SHP77 (cell line): ENCODE measurements around the gene TNFAIP8.

Source experiments
- DNase-seq, 2 experiments: peaks; one replicate each; lab custom pipeline; 2025; lab: John Stamatoyannopoulos, UW

Gene TNFAIP8

DNA sequence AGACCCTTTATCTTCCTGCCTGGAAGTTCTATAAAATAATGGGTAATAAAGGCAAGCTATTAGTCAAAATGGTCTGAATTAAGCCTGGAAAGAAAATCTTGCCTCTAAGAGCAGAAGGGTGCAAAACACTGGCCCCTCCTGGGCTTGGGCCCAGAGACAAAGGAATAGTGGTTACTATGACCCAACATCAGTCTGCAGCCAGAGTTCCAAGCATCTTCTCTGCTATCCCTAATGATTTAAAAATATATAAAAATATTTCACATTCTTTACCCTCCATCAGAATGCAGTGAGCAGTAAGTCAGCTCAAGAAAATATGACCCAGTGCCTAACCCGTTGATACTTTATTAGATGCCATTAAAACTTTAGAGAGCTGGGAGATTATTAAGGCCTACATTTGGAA lies 14.7 kb downstream of the TNFAIP8 start:
- DNase-seq, result no peak

DNA sequence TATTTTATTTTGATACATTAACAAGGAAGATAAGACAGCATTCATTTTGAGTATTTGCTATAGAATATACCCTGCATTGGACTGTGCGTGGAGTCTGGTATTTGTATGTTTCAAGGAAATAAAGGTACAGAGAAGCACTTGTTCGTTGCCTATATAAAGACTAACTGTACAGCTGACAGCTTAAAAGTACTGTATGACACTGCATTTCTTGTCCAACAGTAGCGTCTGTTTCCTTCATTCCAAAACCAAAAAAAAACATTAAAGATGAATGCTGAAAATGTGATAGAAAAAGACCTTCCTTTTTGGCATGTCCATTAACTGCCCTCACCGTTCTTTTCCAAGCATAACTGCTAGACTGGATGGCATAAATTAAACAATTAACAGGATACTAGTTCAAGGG lies 15.3 kb downstream of the TNFAIP8 start:
- DNase-seq, result no peak

DNA sequence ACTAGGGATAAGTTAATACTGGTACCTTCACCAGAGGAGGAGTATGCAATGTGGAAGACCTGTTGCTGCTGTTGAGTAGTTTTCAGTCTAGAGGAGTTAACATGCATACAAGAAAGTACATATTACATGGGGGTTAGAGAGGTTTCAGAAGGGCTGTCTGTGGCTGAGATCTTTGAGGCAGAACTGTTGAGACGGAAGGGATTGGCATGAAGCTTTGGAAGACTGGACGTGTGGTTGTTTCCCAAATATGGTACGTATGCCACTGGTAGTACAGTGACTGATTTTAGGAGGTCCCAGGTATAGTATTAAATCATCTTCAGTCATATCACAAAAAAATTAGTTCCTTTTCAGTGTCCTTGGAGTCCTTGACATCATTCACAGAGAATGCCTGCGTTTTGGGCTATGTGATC lies 17.6 kb downstream of the TNFAIP8 start:
- no peak for DNase-seq

DNA sequence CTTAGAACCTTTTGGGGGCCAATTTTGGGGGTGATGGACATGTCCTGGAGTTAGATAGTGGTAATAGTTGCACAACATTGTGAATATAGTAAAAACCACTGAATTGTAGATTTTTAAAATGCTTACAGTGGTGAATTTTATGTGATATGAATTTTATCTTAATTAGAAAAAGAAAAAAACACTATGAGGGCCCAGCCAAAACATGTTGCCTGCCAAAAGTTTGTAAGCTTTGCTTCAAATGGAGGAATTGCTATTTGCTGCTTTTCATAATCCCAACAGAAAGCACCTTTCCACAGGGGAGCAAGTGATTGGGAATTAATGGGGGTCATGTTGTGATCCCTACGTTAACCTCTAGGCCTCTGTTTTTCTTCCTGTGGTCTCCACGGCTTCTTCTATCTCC lies 19.1 kb downstream of the TNFAIP8 start:
- DNase-seq, result no peak

DNA sequence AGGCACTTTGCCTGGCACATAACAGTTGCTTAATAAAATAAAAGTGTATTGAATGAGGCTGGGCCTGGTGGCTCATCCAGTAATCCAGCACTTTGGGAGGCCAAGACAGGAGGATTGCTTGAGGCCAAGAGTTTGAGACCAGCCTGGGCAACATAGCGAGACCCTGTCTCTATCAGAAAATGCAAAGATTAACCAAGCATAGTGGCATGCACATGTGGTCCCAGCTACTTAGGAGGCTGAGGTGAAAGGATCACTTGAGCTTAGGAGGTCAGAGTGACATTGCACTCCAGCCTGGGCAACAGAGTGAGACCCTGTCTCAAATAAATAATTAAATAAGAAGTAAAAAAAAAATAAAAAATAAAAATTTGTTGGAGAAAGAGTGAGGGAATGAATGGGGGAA lies 21.2 kb downstream of the TNFAIP8 start:
- DNase-seq, result no peak

DNA sequence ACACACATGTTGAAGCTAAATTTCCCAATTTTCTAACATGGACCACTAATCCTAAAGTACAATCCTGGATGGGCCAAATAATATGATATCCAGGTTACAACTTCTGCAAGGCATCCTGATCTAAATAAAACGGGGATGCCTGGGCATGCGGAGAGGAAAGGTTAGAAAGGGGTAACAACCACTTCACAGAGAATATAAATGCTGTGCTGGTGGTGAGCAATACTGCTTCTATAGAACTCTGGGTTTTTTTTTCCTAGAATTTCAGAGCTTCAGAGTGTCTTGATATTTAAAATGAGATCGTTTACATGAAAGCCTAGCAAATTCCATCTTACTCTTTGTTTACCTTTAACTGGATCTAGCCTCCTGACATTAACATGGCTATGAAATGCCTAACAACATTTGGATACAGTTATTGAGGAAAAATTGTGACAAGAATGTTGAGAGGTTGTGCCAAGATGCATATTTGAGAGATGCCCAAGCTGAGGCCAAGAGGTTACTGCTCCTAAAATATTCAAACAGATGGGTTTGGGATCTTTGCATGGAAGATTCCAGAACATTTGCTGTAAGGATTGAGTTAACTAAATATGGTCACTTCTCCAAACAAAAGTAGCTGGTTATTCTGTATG lies 22.4 kb downstream of the TNFAIP8 start:
- no peak for DNase-seq

DNA sequence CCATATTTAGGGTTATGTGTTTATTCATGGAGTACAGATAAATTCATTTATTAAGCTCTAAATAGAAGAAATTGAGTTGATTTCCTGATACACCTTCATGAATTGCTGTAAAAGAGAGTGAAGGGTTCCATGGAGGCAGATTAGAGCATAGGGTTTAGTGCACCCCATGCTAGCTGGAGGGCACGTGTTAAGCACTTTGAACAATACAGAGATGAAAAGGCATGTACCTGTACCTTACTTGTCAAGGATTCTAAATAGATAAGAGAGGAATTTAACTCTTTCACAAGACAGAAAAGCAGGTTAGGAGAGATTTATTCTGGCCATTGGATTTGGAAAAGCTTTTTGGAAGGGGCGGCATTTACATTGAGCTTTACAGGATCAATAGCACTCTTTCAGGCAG lies 23.3 kb downstream of the TNFAIP8 start:
- DNase-seq, result no peak

DNA sequence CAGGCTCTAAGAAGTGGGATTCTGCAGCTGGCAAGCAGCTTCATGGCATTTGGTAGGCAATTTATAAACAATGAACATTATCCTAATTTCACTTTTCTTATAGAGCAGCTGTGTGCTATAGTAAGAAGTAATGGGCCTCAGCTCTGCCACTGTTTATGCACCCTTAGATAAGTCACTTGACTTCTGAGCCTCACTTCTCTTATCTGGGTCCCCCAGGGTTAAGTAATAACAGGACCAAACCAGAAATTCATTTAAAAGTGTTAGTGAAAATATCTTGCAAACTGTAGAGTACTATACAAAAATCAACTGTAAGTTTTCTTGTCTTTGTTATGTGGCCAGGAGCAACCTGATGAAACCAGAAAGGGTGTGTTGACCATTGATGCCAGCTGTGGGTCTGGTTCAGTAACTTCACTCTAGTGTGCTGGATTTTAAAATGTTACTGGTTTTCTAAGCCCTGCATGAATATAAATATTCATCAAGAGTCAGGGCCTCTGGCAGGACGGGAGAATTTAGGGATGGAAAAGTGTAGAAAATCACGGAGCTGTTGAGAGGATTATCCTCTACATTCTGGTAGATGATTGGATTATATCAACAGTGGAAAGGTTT lies 24.2 kb downstream of the TNFAIP8 start:
- DNase-seq, result no peak

DNA sequence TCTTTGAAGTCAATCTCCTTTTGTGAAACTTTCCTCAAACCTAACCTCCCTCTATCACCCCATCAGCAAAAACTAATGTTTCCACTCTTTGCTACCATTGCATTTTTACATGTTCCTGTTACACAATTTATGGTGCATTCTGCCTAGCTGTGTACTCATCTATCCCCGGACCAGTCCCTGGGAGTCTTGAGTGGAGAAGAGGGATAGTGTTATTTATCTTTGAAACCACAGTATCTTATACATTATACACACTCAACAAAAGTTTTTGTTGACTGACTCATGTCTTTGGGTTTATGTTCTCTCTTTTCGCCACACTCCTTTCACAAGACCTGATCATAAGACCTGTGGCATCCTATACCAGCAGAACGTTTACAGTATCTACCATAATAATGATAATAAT lies 26.4 kb downstream of the TNFAIP8 start:
- no peak for DNase-seq

DNA sequence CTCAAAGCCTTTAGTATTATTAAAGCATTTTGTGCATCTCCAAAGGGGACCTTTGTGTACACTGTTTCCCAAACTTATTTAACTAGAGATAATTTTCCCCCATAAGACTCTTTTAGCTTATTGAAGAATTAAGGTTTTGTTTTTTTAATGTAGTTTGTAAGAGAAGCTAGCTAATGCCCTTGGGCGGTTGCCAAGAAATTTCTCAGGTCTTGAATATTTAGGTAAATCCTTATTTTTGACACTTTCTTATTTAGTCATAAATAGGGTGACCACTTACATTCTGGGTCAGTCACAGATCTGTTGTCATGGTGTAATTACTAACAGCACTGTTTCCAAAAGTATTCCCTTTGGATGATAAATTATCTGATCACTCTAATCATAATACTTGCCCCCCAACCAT lies 27.2 kb downstream of the TNFAIP8 start:
- DNase-seq, result no peak

DNA sequence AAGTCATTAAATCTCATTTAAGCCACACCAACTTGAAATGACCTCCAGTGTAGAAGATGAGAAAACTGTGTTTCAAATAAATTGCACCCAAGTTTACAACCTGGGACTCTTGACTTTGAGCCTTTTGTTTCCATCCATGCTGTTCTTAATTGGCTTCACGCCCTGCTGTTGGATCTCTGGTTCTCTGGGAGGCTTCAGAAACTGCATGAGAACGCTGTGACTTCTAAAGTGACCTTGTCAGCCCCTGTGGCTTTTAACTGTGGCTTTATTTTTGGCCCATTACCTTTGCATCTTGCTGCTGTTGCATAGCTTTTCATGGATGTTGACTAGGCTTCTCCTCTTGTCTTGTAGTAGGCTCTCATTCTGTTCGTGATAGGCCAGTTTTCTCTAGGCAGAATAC lies 29.3 kb downstream of the TNFAIP8 start:
- no peak for DNase-seq

DNA sequence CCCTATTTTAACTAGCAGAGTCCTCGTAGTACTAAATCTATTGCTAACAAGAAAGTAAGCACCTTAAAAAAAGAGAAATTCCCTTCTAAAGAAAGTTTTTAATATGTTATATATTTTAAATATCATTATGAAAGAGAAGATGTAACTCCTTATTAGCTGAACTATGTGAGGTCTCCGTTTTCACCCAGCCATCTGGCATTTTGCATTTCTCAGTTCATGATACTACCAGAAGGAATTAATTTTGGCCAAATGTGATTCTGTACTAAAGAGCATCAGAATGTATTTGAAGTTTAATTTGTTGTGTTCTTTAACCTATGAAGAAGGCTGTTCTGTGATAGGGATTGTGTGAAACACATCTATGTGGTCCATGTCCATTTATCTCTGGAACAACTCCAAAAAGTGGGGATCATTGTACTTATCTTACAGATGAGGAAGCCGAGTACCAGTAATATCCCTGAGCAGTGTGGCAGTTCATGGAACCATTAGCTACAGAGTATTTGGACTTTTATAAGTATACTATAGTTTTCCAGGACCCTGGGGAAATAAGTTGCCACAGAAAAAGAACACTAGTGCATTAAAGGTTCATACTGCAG lies 29.8 kb downstream of the TNFAIP8 start:
- DNase-seq, result no peak

DNA sequence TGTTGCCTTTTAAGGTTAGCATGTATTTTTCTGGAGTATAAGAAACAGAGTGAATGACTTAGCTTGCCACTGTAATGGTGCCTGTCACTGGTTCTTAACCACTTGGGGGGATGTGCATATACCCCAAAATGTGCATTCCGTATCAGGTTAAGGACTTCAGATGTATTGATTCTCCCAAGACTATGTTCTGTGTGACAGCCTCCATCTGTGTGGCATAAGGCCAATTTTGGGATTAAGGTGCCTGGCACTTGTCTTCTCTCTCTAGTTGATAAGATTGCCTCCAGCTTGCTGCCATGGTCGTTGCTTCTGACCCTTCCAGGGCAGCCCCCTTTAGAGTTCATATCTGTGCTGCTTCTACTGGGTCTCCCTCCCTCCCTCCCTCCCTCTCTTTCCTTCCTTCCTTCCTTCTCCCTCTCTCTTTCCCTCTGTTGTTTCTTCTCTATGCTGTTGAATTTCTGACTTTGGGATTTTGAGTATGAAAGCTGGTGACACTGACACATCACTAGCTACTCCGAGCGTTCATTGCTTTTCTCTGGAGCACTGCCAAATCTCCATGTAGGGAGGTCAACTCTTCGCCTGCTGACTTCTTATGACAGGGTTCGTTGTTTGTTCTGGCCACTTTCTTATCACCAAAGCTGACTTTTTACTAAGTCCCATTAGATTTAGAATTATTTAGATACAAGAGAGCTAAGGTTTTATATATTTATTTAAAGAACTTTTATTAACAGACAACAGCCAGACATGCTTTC lies 31.0 kb downstream of the TNFAIP8 start:
- peak in 1 of 2 experiments; percentile 31 for DNase-seq

DNA sequence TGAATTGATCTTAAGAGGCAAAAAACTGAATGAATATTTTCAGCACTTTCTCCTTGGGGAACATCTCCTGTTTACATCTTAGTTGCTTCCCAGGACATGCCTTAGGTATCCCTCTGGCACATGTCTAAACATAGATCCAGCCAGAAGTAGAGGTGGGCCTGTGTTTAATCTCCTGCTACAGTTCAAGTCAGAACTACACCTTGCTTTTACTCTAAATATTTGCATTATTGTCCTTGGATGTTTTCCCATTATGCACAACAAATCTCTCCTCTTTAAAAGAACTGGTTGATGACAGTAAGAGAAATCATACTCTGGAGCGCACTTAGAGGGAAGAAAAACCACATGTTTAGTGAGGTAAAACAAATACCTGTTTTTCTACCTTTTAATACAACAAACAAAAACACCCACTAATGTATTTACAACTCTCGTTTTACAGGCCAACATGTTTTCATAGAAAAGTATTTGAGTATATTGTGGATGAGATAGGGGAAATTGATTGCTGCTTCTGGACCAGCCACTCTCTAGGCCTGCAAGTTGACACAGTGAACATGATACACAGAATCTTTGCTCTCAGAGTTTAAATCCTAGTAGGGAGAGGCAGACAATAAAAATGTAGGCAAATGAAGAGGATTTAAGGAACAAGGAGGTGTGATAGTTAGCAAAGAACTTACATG lies 32.3 kb downstream of the TNFAIP8 start:
- DNase-seq, result no peak

DNA sequence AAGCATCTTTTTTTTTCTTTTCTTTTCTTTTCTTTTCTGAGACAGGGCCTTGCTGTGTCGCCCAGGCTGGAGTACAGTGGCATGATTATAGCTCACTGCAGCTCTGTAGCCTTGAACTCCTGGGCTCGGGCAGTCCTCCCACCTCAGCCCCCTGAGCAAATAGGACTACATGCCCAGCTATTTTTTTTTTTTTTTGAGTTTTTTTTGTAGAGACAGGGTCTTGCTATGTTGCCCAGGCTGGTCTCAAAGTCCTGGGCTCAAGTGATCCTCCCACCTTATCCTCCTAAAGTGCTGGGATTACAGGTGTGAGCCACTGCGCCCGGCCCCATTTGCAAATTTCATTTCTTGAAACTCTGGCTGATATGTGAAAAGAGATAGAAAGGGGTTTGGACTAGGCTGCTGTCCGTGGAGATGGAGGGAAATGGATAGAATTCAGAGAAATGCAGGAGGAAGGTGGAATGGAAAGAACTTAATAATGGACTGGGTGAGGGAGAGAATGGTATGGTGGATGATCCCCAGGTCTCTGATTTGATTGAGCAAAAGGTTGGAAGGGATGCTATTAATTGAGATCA lies 32.9 kb downstream of the TNFAIP8 start:
- no peak for DNase-seq

DNA sequence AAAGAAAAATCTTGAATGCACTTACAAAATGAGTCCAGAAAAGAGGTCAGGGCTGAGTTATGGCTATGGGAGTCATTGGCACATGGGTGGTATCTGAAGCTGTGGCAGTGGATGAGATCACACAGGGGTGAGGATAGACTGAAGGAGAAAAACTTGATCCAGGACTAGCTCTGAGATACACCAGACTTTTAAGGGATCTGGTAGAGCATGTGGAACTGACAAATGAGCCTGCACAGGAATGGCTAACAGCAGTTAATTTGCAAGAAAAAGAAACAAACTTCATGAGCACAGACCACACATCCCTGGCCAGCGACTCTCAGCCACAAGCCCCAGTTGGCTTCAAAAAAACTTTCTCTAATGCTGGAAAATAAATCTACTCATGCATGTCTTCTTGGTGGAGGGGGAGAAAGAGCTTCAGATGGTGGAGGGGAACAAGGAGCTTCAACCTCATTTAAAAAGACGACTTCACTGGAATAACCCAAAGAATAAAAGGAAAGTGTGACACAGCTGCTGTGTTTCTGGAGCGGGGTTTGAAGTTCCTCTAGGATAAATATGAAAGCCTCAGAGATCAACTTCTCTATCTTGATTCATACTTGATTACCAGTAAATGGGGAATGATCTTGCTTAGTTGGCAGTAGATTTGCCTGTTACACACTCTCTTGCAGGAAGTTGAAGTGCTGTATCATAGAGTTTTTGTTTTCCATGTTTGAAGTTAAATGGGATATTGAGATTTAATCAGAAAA lies 33.6 kb downstream of the TNFAIP8 start:
- no peak for DNase-seq

DNA sequence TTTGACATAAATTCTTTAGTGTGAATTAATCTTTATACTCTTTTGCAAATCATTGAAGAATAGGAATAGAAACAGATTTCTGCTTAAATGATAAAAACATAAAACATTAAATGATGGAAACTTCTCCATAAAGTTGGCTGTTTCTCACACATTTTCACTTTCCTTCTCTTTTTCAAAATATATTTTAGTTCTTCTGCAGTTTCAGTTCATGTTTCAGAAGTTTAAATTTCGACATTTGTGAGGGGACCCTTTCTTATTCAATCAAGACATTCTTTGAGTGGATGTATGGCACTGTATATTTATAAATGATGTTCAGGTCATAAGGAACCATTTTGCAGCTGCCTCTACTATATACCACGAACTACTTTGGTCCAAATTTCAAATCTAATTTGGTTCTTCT lies 34.6 kb downstream of the TNFAIP8 start:
- DNase-seq, result no peak

DNA sequence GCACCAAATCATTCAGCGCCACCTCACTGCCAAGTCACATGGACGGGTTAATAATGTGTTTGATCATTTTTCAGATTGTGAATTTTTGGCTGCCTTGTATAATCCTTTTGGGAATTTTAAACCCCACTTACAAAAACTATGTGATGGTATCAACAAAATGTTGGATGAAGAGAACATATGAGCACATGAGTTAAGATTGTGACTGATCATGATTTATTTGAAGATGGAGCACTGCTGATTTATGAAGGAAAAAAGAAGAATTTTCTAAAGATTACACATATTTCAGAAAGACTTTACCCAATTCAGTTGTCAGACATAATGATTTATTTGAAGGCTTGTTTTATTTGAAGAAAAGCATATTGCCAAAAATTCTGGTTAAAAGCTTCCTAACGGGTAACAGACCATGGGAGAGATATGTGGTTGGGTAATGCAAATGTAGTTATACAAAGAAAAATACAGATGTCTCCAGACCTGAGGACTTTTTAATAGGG lies 37.4 kb downstream of the TNFAIP8 start:
- no peak for DNase-seq

DNA sequence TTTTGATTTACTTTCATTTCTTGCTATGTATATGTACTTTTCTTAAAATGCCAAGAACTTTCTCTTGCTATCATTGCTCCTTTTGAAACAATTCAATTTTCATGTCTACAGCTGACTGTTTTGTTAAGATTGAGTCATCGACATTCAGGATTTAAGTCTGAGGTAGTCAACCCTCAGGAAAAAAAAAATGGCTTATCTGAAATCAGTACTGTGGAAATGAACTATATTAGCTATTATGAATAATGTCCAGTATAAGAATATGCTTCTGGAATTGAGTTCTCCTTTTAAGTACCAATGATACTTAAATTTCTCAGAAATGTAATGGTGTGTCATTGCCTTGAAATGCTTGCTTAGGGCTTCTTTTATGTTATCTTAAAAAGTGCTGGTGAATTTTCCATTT lies 37.9 kb downstream of the TNFAIP8 start:
- DNase-seq, result no peak

DNA sequence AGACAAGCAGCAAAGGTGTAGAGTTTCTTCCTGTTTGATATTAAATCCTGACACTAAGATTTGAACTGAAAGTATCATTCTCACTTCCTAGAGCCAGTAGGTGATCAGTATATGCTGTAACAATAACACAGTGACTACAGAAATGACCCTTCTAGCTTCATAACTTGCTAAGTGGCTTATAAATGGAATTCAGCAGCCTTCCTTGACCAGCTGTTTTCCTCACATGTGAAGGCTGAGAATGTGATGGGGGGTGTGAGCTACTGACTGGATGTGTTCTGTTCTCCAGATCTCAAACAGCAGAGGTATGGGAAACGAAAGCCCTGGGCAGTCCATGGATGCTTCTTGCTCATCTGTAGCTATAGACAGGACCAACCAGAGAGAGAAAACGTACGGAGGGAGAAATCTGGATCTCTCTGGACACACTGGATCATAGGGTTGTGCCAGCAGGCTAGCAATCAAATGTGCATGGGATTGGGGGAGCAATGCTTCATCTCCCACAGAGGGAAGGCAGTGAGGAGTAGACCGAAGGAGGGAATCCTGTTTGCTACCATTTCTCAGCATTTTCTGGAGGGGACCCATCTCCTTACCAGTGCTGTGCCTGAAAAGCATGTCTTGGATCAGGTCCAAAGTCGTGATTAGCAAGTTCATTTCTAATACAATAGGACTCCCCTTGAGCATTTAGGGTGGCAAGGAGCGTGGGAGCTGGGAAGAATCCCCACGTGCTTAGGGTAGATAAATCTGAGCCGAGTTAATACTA lies 39.4 kb downstream of the TNFAIP8 start:
- no peak for DNase-seq
